ENCODE data around the gene GPC6.

The GPC6 gene

DNA sequence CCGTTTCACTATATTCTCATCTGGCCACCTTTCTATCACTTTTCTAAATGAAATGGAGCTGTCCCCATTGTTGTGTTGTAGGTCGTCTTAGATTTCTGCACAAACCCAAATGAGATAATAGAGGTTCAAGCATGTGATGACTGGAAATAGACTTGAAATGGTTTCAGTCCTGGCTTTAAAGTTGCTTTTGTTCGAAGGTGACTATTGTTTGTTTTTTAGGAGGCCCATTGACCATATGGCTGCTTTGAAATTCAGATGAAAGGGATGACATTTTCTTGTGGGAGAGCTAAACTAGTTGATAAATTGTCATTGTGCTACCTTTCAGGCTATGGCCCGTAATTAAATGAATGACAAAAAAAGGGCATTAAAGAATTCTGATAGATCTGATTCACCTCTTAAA lies 583.7 kb downstream of the GPC6 start:
- TF ChIP-seq CTCF (IDR thresholded peaks at IDR 0.05; ENCODE audit: control insufficient read depth, insufficient read depth, low read depth, low read length, missing control alignments): no peak
- H3K4me3 ChIP-seq (ENCODE audit: control insufficient read depth, low read depth, low read length): no peak overlapping the region
- no peak for DNase-seq (ENCODE audit: low read depth)

- H3K4me3 ChIP-seq (ENCODE audit: control insufficient read depth, low read depth, low read length): no peak overlapping the region
- TF ChIP-seq CTCF (IDR thresholded peaks at IDR 0.05; ENCODE audit: control insufficient read depth, insufficient read depth, low read depth, low read length, missing control alignments): no peak
- no peak for DNase-seq (ENCODE audit: low read depth)
Observed at GRCh38 chr13:93811071-93811737, 584.6 kb downstream of the GPC6 start.

GRCh38 chr13:93811738-93812112 lies 585.1 kb downstream of the GPC6 start:
- TF ChIP-seq CTCF (IDR thresholded peaks at IDR 0.05; ENCODE audit: control insufficient read depth, insufficient read depth, low read depth, low read length, missing control alignments): no peak
- no peak overlapping the region for H3K4me3 ChIP-seq (ENCODE audit: control insufficient read depth, low read depth, low read length)
- no peak for DNase-seq (ENCODE audit: low read depth)

DNA sequence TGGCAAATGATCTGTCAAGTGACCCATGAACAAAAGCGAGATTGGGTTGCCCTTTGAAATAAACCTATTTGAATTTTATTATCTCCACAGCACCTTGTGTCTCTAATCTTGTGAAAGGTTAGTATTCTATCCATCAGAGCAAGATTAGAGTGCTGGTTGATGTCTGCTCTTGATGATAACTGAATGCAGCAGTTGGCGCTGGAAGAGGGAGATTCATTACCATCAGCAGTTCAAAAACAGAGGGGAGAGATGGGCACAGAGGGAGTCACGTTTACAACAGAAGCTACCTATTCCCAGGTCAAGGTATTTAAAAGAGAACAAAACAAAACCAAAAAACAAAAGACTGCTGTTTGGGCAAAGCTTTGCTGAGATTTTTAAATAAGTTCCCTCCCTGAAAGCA lies 588.1 kb downstream of the GPC6 start:
- DNase-seq (ENCODE audit: low read depth): no peak

GRCh38 chr13:93818345-93818744 lies 591.7 kb downstream of the GPC6 start:
- no peak for TF ChIP-seq CTCF (IDR thresholded peaks at IDR 0.05; ENCODE audit: control insufficient read depth, insufficient read depth, low read depth, low read length, missing control alignments)
- no peak for DNase-seq (ENCODE audit: low read depth)

More for the DNA sequence above, 588.1 kb downstream of the GPC6 start:
- TF ChIP-seq CTCF (IDR thresholded peaks at IDR 0.05; ENCODE audit: control insufficient read depth, insufficient read depth, low read depth, low read length, missing control alignments): no peak
- no peak overlapping the region for H3K4me3 ChIP-seq (ENCODE audit: control insufficient read depth, low read depth, low read length)

GRCh38 chr13:93819331-93819890 lies 592.8 kb downstream of the GPC6 start:
- no peak overlapping the region for H3K4me3 ChIP-seq (ENCODE audit: control insufficient read depth, low read depth, low read length)
- no peak for DNase-seq (ENCODE audit: low read depth)
- no peak for TF ChIP-seq CTCF (IDR thresholded peaks at IDR 0.05; ENCODE audit: control insufficient read depth, insufficient read depth, low read depth, low read length, missing control alignments)

More at GRCh38 chr13:93818345-93818744, 591.7 kb downstream of the GPC6 start:
- H3K4me3 ChIP-seq (ENCODE audit: control insufficient read depth, low read depth, low read length): no peak overlapping the region
